GM15510 (cell line): ENCODE measurements around the gene ZNF593.

Experiments used
- POLR2A ChIP-seq: IDR thresholded peaks from 3 replicates; pipeline ENCODE4 v1.6.1; 2011; ENCODE audit warnings: borderline replicate concordance; ENCODE audit not compliant: insufficient read length; ENCODE audit errors: extremely low read depth

ZNF593 gene

DNA sequence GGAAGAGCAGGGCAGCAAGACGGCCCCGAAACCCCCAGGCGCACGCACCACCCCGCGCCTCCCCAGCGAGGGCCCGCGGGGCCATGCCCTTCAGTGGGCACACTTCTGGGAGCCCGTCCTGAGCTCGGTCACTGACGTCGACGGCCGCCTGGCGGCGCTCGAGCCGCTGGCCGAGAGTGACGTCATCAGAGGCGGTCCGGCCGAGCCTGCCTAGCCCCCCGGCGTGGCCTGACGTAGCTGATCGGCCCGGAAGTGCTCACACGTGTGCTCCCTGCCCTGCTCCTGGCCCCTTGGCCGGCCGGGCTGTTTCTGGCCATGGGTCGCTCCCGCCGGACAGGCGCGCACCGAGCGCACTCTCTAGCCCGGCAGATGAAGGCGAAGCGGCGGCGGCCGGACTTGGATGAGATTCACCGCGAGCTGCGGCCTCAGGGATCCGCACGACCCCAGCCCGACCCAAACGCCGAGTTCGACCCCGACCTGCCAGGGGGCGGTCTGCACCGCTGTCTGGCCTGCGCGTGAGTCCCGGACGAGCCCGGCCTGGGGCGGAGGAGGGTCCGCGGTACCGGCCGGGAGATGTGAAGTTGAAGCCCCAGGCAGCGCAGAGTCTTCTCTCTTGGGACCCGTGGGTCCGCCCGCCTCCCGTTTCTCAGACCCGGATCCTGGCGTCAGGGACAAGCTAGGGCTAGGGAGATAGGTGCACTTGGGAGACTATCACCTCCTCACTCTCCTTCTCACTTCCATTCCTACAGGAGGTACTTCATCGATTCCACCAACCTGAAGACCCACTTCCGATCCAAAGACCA lies at the start of gene ZNF593:
Gene ZNF593, plus strand, starts transcription at position 240 of the 803 bp plus-strand sequence. Its CDS starts 76 bp downstream, at position 316.
- peak; percentile 90 for TF ChIP-seq POLR2A

DNA sequence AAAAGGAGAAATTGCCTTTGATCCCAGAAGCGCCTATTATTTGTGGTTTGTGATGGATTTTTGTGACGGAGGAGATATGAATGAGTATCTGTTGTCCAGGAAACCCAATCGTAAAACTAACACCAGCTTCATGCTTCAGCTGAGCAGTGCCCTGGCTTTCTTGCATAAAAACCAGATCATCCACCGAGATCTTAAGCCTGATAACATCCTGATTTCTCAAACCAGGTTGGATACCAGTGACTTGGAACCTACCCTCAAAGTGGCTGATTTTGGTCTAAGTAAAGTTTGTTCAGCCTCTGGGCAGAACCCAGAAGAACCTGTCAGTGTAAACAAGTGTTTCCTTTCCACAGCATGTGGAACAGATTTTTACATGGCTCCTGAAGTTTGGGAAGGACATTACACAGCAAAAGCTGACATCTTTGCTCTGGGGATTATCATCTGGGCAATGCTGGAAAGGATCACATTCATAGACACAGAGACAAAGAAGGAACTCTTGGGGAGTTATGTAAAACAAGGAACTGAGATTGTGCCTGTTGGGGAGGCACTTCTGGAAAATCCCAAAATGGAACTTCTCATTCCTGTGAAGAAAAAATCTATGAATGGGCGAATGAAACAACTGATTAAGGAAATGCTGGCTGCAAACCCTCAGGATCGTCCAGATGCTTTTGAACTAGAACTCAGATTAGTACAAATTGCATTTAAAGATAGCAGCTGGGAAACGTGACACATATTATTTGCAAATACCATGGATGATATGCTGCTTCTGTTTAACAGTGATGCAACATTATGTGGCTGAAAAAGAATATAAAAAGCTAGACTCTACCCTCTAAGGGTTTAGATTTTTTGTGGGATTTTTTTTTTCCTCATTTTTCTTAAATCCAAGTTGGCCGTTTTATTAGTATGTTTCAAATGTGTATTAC lies 47.6 kb upstream of the ZNF593 start:
- no peak for TF ChIP-seq POLR2A

GRCh38 chr1:26122988-26123973 lies 46.4 kb upstream of the ZNF593 start:
- no peak for TF ChIP-seq POLR2A

- TF ChIP-seq POLR2A, result no peak
These were observed 45.0 kb upstream of the ZNF593 start for GRCh38 chr1:26124418-26125331.

- no peak for TF ChIP-seq POLR2A
These were observed 44.3 kb upstream of the ZNF593 start for GRCh38 chr1:26125382-26125781.

GRCh38 chr1:26125946-26126320 lies 43.8 kb upstream of the ZNF593 start:
- no peak for TF ChIP-seq POLR2A

GRCh38 chr1:26126321-26127084 lies 43.2 kb upstream of the ZNF593 start:
- TF ChIP-seq POLR2A, result no peak

DNA sequence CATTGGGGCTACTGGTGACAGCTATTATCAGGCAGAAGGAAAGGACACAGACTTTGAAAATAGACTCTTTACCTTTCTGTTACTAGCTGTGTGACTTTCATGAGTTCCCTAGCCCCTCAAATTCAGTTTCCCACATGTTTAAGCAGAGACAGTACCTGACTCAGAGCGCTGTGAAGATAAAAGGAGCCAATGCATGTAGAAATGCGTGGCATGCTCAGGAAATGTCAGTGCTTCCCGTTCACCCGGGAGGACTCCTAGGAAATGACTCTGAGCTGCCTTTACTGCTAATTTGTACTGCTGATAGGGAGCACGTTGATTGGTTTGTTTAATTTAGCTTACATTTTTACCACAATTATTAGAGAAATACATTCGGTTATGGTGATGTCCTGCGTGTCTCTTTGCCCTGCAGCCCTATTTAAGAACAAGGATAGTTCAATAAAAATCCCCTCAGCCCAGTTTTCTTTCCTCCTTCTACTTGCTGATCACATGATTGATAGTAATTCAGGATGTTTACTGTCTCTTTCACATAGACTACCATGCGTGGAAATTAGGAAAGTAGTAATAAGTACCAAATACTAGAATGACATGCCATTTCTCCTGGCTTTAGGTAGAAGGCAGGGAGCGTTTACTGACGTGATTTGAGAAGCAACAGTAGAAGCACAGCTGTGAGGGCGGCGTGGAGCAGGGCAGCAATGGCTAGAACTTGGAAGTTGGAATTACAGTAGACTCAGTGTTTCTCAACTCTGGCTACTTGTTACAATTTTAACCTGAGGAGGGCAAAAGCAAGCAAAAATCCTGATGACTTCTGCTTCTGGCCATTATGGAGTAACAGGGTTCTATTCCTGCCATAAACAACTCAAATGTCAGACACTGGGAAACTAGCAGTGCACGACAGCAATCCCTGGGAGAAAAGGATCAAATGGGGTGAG lies 42.2 kb upstream of the ZNF593 start:
- no peak for TF ChIP-seq POLR2A

DNA sequence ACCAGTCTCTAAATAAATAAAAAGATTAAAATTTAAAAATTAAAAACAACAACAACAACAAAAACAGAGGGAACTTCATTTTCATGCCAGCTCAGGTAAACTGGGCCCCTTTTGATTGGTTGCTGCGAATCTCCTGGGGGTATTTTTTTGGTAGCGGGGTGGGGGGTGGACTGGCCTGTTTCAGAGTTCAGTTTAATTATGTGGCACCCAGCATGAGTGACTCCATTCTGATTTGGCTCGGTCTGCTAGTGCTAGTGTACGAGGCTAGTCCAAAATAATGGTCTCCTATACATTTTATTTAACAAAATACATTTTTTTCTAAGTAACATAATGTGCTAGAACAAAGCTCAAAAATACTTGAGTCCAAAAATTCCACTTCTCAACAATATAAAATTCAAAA lies 39.9 kb upstream of the ZNF593 start:
- no peak for TF ChIP-seq POLR2A

DNA sequence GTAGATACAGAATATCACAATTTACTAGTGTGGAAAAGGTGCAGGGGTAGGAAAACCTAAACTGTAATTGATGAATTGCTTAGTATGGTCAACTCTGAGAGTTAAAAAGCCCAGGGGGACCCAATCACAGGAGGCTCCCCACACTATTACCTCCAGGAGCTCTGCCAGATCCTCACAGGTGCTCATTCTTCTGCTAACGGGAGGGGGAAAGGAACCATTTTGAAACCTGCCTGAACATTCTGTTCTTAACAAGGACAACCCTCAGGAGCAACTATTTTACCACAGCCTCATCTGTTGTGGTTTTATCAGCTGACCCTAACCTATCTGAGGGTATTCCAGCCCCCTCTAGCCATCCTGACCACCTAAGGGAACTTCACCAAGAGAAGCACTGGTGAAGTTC lies 39.0 kb upstream of the ZNF593 start:
- TF ChIP-seq POLR2A, result no peak

- no peak for TF ChIP-seq POLR2A
These were observed 37.4 kb upstream of the ZNF593 start for GRCh38 chr1:26132128-26132833.

DNA sequence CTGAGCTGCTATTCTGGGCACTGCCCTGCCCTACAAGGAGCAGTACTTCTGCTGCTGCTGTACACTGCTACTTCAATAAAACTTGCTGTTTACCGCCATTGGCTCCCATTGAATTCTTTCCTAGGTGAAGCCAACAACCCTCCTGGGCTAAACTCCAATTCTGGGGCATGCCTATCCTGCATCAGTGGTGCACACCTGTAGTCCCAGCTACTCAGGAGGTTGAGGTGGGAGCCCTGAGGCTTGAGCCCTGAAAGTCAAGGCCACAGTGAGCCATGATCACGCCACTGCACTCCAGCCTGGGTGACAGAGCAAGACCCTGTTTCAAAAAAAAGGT lies 36.9 kb upstream of the ZNF593 start:
- no peak for TF ChIP-seq POLR2A

- TF ChIP-seq POLR2A, result no peak
These were observed 35.2 kb upstream of the ZNF593 start for GRCh38 chr1:26134466-26134865.
